SIG-M5 (cell line): ENCODE results near the gene ANAPC7.
"Not testable (repeated sequence)": the region's sequence is repeated elsewhere in the genome, so short reads cannot be mapped to it uniquely, and the experiment has no call there.

ENCODE experiments used
- DNase-seq: peaks from one replicate; lab custom pipeline; 2025; lab: John Stamatoyannopoulos, UW

The ANAPC7 gene

DNA sequence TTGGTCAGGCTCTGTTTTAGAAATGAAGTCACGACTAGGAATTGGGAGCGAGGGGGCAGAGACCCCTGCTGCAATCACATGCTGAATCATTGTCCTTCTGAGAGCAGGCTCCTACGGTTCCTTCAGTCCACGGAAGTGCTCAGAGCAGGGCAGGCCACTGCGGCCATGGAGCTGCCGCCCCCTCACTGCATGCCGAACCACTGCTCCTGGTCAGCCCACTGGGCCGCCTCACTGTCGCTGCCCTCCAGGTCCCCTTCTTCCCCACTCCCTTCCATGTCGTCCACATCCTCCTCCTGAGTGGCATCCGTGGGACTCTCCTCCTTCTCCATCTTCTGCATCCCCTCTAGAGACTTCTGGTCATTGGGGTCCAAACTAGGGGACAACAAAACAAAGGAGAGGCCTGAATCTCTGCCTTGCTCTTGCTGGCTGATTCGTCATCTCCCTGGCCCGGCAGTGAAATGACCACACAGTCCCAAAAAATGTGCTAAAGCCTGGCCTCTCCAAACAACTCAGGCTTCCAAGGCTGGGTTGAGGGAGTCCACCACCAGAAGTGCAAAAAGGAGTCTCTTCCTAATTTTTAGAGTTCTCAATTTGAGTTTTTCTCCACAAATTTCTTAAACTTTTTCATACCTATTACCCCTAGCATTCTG is 29.4 kb downstream of the ANAPC7 start:
- no peak for DNase-seq

DNA sequence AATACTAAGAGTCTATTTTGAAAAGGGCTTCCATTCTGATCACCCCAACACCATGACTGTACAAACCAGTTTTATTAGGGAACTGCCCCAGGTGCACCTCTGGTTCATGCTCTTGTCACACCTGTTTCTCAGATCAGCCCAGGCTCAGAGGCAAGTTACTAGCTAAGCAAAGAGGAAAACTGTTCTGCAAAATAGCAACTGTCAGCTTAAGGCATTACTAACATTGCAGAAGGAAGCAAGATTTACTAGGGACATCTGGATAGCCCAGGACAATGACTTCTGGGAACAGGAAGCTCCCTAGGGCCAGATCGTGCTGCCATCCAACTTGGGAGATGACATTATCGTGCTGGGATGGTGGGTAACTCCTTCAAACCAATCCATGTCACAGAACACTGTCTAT is 30.1 kb downstream of the ANAPC7 start:
- DNase-seq = no peak

- no peak for DNase-seq
Observed at GRCh38 chr12:110373025-110373424, 30.5 kb downstream of the ANAPC7 start.

DNA sequence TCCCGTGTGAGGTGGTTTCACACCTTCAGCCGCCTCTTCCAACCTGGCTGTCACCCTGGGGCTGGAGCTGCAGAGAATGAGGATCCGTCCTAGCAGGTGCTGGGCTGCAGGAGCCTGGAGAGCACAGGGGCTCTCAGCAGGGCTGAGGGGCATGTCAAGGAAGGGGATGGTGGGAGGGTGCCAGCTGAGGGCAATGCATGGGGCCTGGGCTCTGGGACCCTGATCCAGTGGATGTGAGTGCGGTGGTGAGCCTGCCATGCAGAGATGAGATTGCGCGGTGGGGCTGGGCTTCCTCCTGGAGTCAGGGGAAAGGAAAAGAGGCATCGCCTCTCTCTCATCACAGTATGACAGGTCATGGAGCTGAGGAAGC is 31.5 kb downstream of the ANAPC7 start:
- DNase-seq = no peak

DNA sequence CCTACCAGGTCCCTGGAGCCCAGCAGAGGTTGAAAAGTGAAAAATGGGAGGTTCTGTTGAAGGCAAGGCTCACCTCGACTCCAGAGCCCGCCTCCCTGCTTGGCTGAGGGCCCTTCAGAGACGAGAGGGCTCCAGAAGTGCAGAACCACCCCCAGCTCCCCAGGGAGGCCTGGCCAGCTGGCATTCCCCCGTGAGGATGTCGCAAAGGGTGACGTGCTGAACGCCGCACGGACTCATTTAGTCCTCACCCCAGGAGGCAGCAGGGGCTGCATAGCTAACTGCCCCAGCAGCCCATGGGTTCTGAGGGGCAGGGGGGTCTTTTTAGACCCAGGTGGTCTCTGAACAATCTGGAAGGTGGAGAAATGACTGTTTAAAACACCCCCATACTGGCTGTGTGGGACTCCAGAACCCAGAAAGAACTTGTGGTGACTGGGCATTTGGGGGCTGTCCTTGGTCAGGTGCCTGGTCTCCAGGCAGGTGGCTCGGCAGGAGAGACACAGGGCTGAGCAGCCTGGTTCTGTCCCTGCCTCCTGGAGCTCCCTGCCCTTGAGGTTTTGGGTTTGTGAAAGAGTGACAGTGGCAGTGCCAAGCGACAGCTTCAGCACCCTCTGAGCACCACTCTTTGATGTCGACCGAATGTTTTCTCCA is 32.0 kb downstream of the ANAPC7 start:
- no peak for DNase-seq

DNA sequence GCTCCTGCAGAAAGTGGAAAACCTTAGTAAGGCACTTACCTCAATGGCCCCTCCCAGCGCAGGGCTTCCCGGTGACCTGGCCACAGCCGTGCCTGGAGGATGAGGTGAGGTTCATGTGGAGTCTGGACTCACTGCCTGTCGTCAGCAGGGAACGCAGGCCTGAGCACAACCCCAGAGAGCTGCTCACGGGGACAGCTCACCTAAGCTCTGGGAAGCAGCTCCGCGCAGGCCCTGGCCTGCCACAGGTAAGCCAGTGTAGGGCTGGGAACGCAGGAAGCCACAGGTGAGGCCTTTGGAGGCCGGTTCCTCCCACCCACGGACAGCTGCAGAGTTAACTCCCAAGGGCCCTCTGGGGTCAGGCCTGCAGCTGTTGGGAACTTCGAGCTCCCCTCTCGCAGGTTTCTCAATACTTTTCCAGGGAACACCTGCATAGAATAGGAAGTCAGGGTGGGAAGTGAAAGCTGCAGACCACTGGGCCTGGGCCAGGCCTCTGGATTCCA is 32.7 kb downstream of the ANAPC7 start:
- no peak for DNase-seq

GRCh38 chr12:110369992-110370391 is 33.5 kb downstream of the ANAPC7 start:
- DNase-seq = no peak

DNA sequence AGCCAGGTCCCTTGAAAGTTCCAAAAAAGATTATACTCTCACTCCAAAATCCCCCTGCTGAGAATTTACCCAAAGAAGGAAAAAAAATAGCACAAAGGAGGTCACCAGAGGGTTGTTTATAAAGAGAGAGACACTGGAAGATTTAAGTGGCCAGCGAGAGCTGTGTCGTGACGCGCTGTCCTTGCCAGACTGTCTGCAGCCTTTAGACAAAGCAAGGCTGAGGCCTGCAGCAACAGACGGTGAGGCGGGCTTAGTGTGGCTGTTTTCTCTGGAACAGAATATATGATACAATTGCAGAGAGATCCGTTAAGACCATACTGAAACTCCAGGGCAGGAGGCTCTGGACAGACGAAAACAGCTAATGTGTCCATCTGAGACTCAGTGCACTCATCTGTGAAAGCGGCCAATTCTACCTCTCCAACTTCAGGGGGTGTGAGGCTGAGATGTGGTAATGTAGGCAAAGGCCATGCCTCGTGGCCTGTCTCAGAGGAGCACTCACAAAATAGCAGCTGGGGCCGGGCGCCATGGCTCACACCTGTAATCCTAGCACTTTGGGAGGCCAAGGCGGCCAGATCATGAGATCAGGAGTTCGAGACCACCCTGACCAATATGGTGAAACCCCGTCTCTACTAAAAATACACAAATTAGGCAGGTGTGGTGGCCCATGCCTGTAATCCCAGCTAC is 36.2 kb downstream of the ANAPC7 start:
- no peak for DNase-seq

DNA sequence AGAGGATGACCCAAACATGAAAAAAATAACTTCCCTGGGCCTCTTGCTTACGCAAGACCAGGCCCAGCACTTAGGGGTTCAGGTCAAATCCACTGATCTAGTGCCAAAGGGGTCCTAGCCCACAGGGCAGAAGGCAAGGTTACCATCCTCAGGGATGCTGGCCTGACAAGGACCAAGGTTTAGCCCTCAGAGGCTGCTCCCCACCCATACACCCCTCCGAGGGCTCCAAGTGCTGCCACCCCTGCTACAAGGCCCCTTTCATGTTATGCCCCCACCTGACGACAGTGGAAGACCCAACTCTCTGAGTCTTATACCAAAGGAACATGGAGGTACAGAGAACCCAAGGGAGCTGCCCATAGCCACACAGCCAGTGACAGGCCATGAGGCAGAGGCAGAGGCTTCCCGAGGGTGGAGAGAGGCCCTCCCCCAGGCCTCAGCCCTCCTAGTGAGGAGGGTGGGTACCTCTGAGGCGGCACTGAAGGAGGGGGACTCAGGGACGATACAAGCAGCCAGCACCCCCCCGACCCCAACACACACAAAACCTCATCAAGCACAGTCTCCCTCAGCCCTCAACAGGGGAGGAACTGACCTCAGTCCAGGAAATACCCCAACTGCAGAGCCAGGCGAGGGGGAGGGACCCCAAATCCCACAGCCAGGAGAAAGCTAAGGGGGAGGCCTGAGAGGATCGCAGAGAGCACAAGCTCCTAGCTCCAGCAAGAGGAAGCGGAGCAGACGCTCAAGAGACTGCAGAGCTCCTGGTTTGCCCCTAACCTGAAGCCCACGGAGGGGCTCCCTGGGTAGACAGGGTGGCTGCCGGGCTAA is 37.0 kb downstream of the ANAPC7 start:
- no peak for DNase-seq

DNA sequence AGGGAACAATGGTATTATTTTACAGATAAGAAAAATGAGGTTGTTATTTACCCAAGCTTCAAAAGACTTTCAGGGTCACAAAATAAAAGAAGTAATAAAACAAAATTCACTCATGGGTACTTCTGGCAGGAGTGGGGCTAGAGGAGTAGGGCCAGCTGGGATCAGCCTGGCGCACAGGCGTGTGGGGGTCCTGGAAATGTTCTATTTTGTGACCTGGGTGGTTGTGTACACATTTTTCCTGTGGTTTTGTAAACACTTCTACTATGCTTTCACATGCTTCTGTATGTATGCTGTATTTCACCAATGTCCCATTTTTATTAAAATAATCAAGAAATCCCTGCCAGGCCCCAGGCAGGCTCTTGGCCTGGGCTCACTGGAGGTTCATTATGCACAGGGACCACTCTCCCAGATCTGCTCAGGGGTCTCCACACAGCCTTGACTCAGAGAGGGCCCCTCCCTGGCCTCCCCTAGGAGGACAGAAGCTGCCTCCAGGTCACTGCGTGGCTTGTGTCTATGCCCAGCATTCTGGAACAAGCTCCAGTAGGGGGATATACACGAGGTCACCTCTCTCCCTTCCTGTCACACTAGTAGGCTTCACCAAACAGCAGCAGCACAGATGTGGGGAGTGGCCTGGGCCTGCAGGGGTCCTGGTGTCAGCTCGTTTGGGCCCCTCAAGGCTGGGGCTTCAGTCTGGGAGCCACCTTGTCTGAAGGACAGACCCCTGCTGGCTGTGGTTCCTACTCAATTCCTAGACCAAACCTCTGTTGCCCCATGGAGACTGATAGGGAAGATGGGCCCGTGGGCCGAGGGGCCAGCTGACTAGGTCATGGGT is 37.8 kb downstream of the ANAPC7 start:
- no peak for DNase-seq

- DNase-seq = no peak
Observed at GRCh38 chr12:110361216-110361615, 42.3 kb downstream of the ANAPC7 start.

DNA sequence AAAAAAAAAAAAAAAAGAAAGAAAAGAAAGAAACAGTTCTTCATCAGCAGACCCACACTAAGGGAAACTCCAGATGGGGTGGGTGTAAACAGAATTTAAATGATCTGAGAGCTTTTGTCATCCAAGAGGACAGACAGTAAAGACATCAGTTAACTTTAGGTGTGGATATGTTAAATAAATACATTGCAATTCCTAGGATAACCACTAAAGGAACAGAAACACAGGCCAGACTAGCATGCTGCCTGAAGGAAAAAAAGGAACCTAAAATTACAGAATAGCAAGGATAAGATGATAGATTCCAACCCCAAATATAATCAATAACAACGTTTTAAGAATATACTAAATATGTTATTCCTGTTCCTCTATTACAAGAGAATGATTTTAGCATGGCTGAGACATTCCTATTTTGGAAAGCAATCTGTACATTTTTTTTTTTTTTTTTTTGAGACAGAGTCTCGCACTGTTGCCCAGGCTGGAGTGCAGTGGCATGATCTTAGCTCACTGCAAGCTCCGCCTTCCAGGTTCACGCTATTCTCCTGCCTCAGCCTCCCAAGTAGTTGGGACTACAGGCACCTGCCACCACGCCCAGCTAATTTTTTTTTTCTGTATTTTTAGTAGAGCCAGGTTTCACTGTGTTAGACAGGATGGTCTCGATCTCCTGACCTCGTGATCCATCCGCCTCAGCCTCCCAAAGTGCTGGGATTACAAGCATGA is 45.0 kb downstream of the ANAPC7 start:
- DNase-seq = not testable (repeated sequence)

GRCh38 chr12:110355073-110355472 is 48.4 kb downstream of the ANAPC7 start:
- DNase-seq = no peak

- DNase-seq = no peak
Observed at GRCh38 chr12:110354172-110354780, 49.2 kb downstream of the ANAPC7 start.

GRCh38 chr12:110353211-110353965 is 50.1 kb downstream of the ANAPC7 start:
- no peak for DNase-seq

DNA sequence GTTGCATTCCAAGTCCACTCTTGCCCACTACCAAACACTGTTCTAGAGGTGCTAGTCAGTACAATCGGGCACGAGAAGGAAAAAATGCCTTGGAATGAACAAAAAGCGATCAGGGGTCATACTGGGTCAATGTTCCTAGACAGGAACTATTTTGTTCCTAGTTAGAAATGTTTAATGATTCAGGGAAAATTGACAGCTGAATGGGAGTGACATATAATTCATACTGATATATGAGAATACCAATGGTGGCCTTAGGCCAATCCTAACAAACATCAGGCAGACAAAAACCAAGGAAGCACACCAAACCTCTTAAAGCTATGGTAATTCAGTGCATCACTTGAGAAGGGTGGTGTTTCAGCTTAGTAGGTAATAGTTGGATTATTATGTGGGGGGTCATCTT is 51.1 kb downstream of the ANAPC7 start:
- no peak for DNase-seq

- no peak for DNase-seq
Observed at GRCh38 chr12:110351119-110351518, 52.4 kb downstream of the ANAPC7 start.

DNA sequence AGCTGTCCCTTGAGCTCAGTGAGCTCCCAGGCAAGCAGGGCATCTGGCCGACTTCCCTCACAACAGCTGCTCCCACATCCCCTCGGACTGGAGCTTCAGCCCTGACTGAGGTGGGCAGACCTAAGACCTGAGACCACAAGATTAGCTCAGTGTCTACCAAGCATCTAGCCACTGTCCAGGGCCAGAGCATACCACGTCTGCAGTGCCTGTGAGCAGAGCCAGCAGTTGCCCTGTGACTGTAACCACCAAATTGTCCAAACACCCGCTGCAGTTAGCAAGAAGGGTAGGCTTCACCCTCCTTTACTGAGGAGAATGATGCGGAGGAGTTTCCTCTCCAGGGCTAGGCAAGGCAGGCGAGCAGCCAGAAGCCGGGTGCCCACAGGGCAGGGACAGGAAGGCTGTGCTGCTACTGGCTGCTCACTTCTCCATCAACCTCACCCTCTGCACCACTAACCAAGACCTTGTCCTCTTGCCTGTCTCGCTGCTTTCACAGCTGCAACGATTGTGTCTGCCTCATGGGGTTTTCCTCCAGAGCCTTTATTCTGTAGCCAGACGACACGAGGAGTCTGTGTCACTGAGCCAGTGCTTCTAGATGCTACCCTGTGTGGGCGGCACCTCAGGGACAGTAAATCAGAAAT is 53.9 kb downstream of the ANAPC7 start:
- no peak for DNase-seq

DNA sequence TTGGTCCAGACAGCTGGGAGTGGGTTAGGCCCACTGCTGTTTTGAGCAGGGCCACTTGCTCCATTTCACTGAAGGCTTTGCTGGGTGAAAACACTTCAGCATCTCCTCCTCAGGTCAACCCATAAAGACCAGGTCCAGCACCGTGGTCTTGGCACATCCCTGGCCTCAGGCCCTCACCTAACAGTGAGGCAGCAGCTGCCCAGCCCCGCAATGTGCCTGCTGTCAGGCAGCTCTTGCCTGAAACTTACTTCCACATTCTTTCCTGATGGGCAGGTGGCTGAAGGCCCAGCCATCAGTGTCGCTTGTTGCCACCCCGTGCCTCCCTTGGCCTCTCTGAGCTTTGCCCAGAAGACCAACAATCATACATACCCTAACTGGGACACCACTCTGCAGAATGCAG is 54.4 kb downstream of the ANAPC7 start:
- no peak for DNase-seq
